22Rv1 (cell line): ENCODE measurements around the gene MCUB.

Experiments
- CTCF ChIP-seq: fragments of 450-650 bp; IDR thresholded peaks from 2 replicates; pipeline ENCODE4 v1.5.1; 2017; ENCODE audit warnings: mild to moderate bottlenecking
- ZFX ChIP-seq: fragments of 450-650 bp; IDR thresholded peaks from 2 replicates; pipeline ENCODE4 v1.6.1; 2017; ENCODE audit warnings: antibody characterized with exemption, borderline replicate concordance

- no peak for TF ChIP-seq CTCF
- TF ChIP-seq ZFX, result no peak
Observed at GRCh38 chr4:109557433-109557832, 2.6 kb upstream of the MCUB start.
